Epithelial cell of umbilical artery (primary cell): ENCODE results near the gene PSIP1. TPM values are rescaled to one million over a fixed set of nuclear protein-coding genes. Genes with fewer than 3 reads are reported as not detected.

Experiments used
- total RNA-seq: library from RNA; depleted of rRNA; stranded (reverse); fragments of >200 nt; gene quantifications from 2 replicates; pipeline ENCODE4 v1.2.3, GENCODE V29; 2014

Gene PSIP1
- total RNA-seq = 52.3 and 83.6 TPM in 2 replicates

DNA sequence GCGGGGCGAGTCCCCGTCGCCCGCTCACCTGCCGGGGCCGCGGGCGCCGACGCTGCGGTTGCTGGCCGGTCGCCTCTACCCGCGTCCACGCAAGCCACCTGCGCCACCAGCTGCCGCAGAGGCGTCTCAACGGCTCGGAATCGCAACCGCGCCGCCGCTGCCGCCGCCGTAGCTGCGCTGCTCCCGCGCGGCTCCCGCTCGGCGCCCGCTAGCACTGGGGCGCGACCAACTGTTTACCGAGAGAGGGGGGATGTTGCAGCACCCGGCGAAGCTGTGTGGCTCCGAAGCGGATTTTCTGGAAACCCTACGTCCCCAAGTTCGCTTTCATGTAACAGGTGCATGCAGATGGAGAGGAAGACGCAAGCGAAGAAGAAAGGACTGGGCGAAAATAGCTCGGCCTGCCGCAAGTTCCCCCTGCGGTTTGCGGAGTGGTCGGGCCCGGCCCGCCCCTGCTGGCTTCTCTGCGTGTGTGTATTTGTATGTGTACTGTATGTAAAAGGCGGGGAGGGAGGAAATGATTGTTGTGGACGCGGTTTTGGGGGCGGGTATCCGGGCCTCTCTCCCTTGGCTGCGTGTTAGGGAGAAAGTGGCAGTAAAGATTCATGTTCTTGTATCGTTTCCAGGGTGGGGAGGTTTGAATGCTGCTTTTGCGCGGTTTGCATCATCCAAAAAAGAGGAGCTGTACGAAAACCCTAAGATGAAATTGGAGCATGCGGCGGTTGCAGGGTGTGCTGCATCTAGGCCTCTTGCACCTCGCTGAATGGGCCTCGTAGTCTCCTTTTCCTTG, at the start of gene PSIP1:
TSS of gene PSIP1 (minus strand) at position 182 of the 787 bp plus-strand sequence. CDS start 782 bp downstream, outside the sequence.

DNA sequence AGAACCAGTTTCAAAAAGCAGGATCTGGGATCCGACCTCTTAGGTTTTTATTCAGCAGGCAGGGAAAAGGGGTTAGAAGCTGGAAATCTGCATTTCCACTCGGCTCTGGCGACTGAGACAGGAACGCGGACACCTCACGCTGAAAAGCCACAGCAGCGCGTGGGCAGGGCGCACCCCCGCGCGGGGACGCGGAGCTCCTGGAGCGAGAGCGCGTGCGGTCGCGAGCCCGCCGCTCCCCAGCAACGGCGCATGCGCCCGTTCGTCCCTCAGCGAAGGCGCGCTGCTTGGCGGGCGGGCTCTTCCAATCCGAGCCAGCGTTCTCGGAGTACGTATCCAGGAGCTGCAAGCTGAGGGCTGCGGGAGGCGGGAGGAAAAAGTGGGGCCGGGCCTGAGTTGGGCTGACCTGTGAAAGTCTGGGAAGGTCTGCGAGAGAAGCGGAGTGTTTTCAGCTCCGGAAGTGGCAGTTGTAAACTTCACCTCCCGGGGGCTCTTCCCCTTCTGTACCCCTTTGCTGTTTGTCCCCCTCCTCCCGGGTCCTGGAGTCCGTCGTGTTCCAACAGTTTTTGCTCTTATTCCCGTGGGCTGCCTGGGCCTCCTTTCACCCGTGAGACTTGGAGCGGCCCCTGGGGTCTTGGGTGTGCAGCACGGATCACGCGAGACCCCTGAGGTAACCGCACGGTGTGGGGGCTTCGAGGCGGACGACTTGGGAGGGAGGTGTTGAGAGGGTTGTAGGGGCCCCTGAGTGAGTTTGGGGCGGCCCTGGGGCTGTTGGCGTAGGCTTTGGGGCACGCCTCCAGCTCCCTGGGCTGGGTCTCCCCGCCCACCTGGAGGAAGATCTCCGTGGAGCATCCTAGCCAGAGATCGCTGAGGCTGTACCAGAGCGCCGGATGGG, 42.1 kb upstream of the PSIP1 start, which contains the start of gene CCDC171:
TSS of gene CCDC171 (plus strand) at position 408 of the 892 bp plus-strand sequence. CDS start 11,046 bp downstream, outside the sequence.

GRCh38 chr9:15422372-15423230, 88.2 kb downstream of the PSIP1 start, which contains the start of gene SNAPC3:
TSS of gene SNAPC3 (plus strand) at chr9:15422876. CDS start at chr9:15422880, 4 bp downstream.

Other genes with a start within 250 kb of the PSIP1 start
- gene TTC39B, start 203.8 kb downstream of the PSIP1 start, total RNA-seq = 3.6 and 5.8 TPM in 2 replicates
- gene SNAPC3, start 88.1 kb downstream of the PSIP1 start, total RNA-seq = 34.1 and 44.5 TPM in 2 replicates
- 1.6 and 1.7 TPM in 2 replicates for gene CCDC171, start 42.1 kb upstream of the PSIP1 start, total RNA-seq